GM20431 (cell line): Measurements from ENCODE around the gene PCDHB12.

Experiments used
- in situ Hi-C: fragments of 300-500 bp; cut with MseI, MboI; formaldehyde crosslinking; loops from one replicate; pipeline ENCODE4 v1.15.0; 2020; ENCODE audit warnings: low sequenced_read_pairs; ENCODE audit not compliant: unreplicated experiment

PCDHB12 gene

DNA sequence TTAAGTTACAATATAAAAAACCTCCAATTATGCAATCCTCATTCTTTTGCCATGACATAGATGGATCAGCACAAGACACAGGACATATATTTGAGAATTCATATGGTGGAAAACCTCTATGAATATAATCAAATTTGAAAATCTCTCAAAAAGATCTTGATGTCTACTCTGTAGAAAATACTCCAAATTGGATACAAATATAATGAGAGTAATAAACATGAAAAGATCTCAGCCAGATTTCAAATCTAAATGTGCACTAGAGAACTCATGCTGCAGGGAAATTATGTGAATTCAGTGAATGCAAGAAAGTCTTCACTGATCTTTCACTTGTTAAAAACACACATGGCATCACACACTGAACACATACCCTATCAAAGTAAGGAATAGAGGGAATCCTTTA lies 50.4 kb downstream of the PCDHB12 start:
- in situ Hi-C loops = no loop called here

DNA sequence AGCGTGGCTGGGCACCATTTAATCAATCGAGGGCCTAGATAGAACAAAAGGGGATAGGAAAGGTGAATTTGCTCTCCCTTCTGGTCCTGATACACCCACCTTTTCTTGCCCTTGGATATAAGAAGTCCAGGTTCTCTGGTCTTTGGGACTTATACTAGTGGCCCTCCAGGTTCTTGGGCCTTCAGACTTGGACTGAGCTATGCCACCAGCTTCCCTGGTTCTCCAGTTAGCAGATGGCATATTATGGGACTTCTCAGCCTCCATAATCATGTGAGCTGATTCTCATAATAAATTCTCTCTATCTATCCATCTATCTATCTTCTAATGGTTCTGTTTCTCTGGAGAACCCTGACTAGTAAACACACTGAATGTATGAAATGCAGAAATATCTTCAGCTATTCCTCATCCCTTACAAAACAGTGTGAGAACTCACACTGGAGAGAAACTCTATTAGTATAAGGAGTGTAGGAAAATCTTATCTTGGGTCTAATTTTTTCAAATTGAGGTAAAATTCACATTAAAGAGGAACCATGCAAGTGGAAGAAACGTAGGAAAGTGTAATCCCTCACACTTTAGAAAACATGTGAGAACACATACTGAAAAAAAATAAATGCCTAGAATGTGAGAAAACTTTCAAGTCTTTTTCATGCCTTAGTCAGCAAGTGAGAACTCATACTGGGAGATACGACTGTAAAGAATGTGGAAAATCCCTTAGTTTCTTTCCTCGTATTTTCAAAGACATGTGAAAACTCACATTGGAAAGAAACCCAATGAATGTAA lies 52.1 kb downstream of the PCDHB12 start:
- in situ Hi-C loops = no loop called here

- in situ Hi-C loops = no loop called here
Observed at GRCh38 chr5:141261238-141261546, 52.7 kb downstream of the PCDHB12 start.
